HEK293 (cell line): ENCODE data around the gene UBR2.

ENCODE experiments used
- CTCF ChIA-PET: fragments of 350-600 bp; formaldehyde crosslinking; extraction: SDS; loops from one replicate; lab custom pipeline; 2021; ENCODE audit warnings: antibody characterized with exemption; lab: Yijun Ruan, JAX
- POLR2A ChIA-PET: fragments of 300-600 bp; formaldehyde crosslinking; extraction: SDS; loops from one replicate; lab custom pipeline; 2020; ENCODE audit warnings: antibody characterized with exemption, inconsistent platforms; lab: Yijun Ruan, JAX
- H3K27ac ChIP-seq: fragments of 200-500 bp; sonication (Bioruptor generic); 2 replicates; pipeline ENCODE4 v1.5.1; 2014; ENCODE audit warnings: low read depth, low read length, control low read depth, inconsistent platforms; ENCODE audit errors: extremely low read depth
- H3K36me3 ChIP-seq, 2 experiments: fragments of 200-500 bp in 1 of 2; sonication (Bioruptor generic) in 1 of 2; 1 replicate in 1 of 2; 2 replicates in 1 of 2; pipeline ENCODE4 v1.5.1; 2014 to 2017; ENCODE audit warnings: inconsistent platforms in 2 of 2, low read length in 2 of 2; ENCODE audit not compliant: control insufficient read depth in 2 of 2, insufficient read depth in 1 of 2
- H3K4me1 ChIP-seq: fragments of 200-500 bp; sonication (Bioruptor generic); 2 replicates; pipeline ENCODE4 v1.5.1; 2014; ENCODE audit warnings: mild to moderate bottlenecking, low read length, inconsistent platforms; ENCODE audit not compliant: control insufficient read depth, insufficient read depth
- H3K4me3 ChIP-seq: 2 replicates; pipeline ENCODE4 v1.5.1; 2011; ENCODE audit warnings: low read depth, mild to moderate bottlenecking, control low read depth, low read length, moderate library complexity
- H3K9me3 ChIP-seq: fragments of 200-500 bp; sonication (Bioruptor generic); 2 replicates; pipeline ENCODE4 v1.5.1; 2014; ENCODE audit warnings: low read depth, low read length, inconsistent platforms; ENCODE audit not compliant: control insufficient read depth, insufficient read depth
- GFI1B ChIP-seq: fragments of 450-650 bp; formaldehyde crosslinking; IDR thresholded peaks from 2 replicates; pipeline ENCODE4 v1.5.1; 2016; ENCODE audit warnings: missing biosample characterization, missing genetic modification characterization
- HOXD13 ChIP-seq: sonication (generic); formaldehyde crosslinking; IDR thresholded peaks from 2 replicates; pipeline ENCODE4 v1.8.0; 2022; ENCODE audit warnings: missing genetic modification reagents, borderline replicate concordance
- KLF10 ChIP-seq: fragments of 450-650 bp; IDR thresholded peaks from 2 replicates; pipeline ENCODE4 v1.5.1; 2018; ENCODE audit warnings: missing biosample characterization, mild to moderate bottlenecking, missing genetic modification characterization
- OSR2 ChIP-seq: fragments of 450-650 bp; formaldehyde crosslinking; IDR thresholded peaks from 2 replicates; pipeline ENCODE4 v1.5.1; 2016; ENCODE audit warnings: missing biosample characterization, missing genetic modification characterization
- PRDM1 ChIP-seq: fragments of 450-650 bp; formaldehyde crosslinking; IDR thresholded peaks from 2 replicates; pipeline ENCODE4; 2016; ENCODE audit warnings: missing biosample characterization, missing genetic modification characterization
- REPIN1 ChIP-seq: fragments of 450-650 bp; formaldehyde crosslinking; IDR thresholded peaks from 2 replicates; pipeline ENCODE4 v1.5.1; 2017; ENCODE audit warnings: missing biosample characterization, missing genetic modification characterization, low read depth
- SALL2 ChIP-seq: fragments of 450-650 bp; formaldehyde crosslinking; IDR thresholded peaks from 2 replicates; pipeline ENCODE4 v1.5.0; 2017; ENCODE audit warnings: missing biosample characterization, mild to moderate bottlenecking, missing genetic modification characterization, borderline replicate concordance
- ZBTB7A ChIP-seq: fragments of 450-650 bp; formaldehyde crosslinking; IDR thresholded peaks from 2 replicates; pipeline ENCODE4 v1.5.1; 2016; ENCODE audit warnings: low read depth, missing biosample characterization, missing genetic modification characterization
- ZFP37 ChIP-seq: fragments of 450-650 bp; formaldehyde crosslinking; IDR thresholded peaks from 2 replicates; pipeline ENCODE4 v1.5.1; 2016; ENCODE audit warnings: missing biosample characterization, missing genetic modification characterization
- ZFP69B ChIP-seq: fragments of 450-650 bp; formaldehyde crosslinking; IDR thresholded peaks from 2 replicates; pipeline ENCODE4 v1.5.1; 2016; ENCODE audit warnings: missing biosample characterization, missing genetic modification characterization
- ZNF138 ChIP-seq: fragments of 450-650 bp; formaldehyde crosslinking; IDR thresholded peaks from 2 replicates; pipeline ENCODE4 v1.5.1; 2016; ENCODE audit warnings: missing biosample characterization, missing genetic modification characterization, borderline replicate concordance
- ZNF140 ChIP-seq: fragments of 450-650 bp; formaldehyde crosslinking; IDR thresholded peaks from 2 replicates; pipeline ENCODE4 v1.5.1; 2016; ENCODE audit warnings: missing biosample characterization, missing genetic modification characterization
- ZNF146 ChIP-seq: fragments of 450-650 bp; formaldehyde crosslinking; IDR thresholded peaks from 2 replicates; pipeline ENCODE4 v1.5.1; 2016; ENCODE audit warnings: missing biosample characterization, missing genetic modification characterization
- ZNF155 ChIP-seq: fragments of 450-650 bp; formaldehyde crosslinking; IDR thresholded peaks from 2 replicates; pipeline ENCODE4 v1.5.1; 2016; ENCODE audit warnings: missing biosample characterization, missing genetic modification characterization
- ZNF2 ChIP-seq: fragments of 450-650 bp; formaldehyde crosslinking; IDR thresholded peaks from 2 replicates; pipeline ENCODE4 v1.5.1; 2016; ENCODE audit warnings: missing biosample characterization, missing genetic modification characterization
- ZNF350 ChIP-seq: fragments of 450-650 bp; formaldehyde crosslinking; IDR thresholded peaks from 2 replicates; pipeline ENCODE4 v1.5.0; 2017; ENCODE audit warnings: missing biosample characterization, mild to moderate bottlenecking, missing genetic modification characterization
- ZNF354C ChIP-seq: fragments of 450-650 bp; formaldehyde crosslinking; IDR thresholded peaks from 2 replicates; pipeline ENCODE4 v1.5.1; 2016; ENCODE audit warnings: missing biosample characterization, missing genetic modification characterization, low read depth, borderline replicate concordance
- ZNF426 ChIP-seq: fragments of 450-650 bp; formaldehyde crosslinking; IDR thresholded peaks from 2 replicates; pipeline ENCODE4 v1.5.1; 2017; ENCODE audit warnings: missing biosample characterization, missing genetic modification characterization, mild to moderate bottlenecking, inconsistent platforms, moderate library complexity
- ZNF501 ChIP-seq: fragments of 450-650 bp; formaldehyde crosslinking; IDR thresholded peaks from 2 replicates; pipeline ENCODE4 v1.5.1; 2016; ENCODE audit warnings: missing biosample characterization, missing genetic modification characterization
- ZNF658 ChIP-seq: fragments of 450-650 bp; formaldehyde crosslinking; IDR thresholded peaks from 2 replicates; pipeline ENCODE4; 2016; ENCODE audit warnings: missing biosample characterization, missing genetic modification characterization
- ZNF785 ChIP-seq: fragments of 450-650 bp; formaldehyde crosslinking; IDR thresholded peaks from 2 replicates; pipeline ENCODE4 v1.5.1; 2016; ENCODE audit warnings: missing biosample characterization, missing genetic modification characterization
- ZNF791 ChIP-seq: fragments of 450-650 bp; formaldehyde crosslinking; IDR thresholded peaks from 2 replicates; pipeline ENCODE4 v1.5.1; 2016; ENCODE audit warnings: missing biosample characterization, missing genetic modification characterization
- ZNF837 ChIP-seq: fragments of 450-650 bp; formaldehyde crosslinking; IDR thresholded peaks from 2 replicates; pipeline ENCODE4 v1.5.1; 2016; ENCODE audit warnings: missing biosample characterization, missing genetic modification characterization
- TF ChIP-seq, protein P1 (sequence below): fragments of 450-650 bp; formaldehyde crosslinking; IDR thresholded peaks from 2 replicates; pipeline ENCODE4 v1.5.1; 2016; ENCODE audit warnings: missing biosample characterization, missing genetic modification characterization
- TF ChIP-seq, protein P2 (sequence below): fragments of 450-650 bp; formaldehyde crosslinking; IDR thresholded peaks from 2 replicates; pipeline ENCODE4 v1.5.0; 2017; ENCODE audit warnings: missing biosample characterization, missing genetic modification characterization, borderline replicate concordance
- TF ChIP-seq, protein P3 (sequence below): fragments of 450-650 bp; formaldehyde crosslinking; IDR thresholded peaks from 2 replicates; pipeline ENCODE4 v1.5.1; 2017; ENCODE audit warnings: missing biosample characterization, missing genetic modification characterization
- TF ChIP-seq, protein P4 (sequence below): fragments of 450-650 bp; formaldehyde crosslinking; conservative IDR thresholded peaks from 2 replicates; pipeline ENCODE4 v1.5.1; 2016; ENCODE audit warnings: low read depth, missing biosample characterization, missing genetic modification characterization

UBR2 gene

DNA sequence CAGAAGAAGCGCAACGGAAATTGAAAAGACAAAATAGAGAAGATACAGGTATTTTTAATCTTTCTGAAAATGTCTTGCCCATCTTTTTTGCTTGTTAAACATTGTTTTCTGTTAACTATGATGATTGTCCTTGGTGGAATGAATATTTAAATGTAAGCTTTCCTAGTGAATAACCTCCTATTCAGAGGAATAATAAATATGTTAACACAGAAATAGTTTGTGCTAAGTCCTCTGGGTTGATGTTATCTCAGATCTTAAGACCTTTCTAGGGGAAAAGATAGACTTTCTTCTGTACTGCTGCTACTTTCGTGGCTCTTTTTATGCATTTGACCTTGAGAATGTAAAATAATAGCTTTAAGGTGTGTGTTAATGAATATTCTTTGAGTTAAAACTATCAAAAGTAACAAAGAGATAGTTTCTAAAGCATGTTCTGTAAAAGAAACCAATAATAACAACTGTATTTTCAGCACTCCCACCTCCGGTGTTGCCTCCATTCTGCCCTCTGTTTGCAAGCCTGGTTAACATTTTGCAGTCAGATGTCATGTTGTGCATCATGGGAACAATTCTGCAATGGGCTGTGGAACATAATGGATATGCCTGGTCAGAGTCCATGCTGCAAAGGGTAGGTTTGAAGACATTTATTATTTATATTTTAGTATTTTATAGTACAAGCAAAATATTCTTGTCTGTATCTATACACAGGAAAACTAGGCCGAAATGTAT lies 88.4 kb downstream of the UBR2 start:
- CTCF ChIA-PET = interaction anchor here (0.6 to 4.1 kb wide), 3 partner anchors 11 to 216 kb away, joined by 3 to 26 read pairs (median 4); no protein-coding TSS in a partner anchor
- Histone ChIP-seq H3K36me3 (peaks cover 65 to 72% of the 10 kb centered on the region in 2 experiments), H3K27ac (no peak overlapping the region), H3K4me3 (no peak overlapping the region), H3K4me1 (no peaks in the 10 kb centered on the region), H3K9me3 (no peaks in the 10 kb centered on the region)
- TF ChIP-seq ZBTB7A (tag by site-specific recombination) (no peak), HOXD13 (CRISPR knock-in tag) (no peak), GFI1B (no peak), ZNF837 (tag by site-specific recombination) (no peak), ZNF785 (tag by site-specific recombination) (no peak), OSR2 (tag by site-specific recombination) (no peak), ZNF2 (tag by site-specific recombination) (no peak), SALL2 (tag by site-specific recombination) (no peak), ZNF146 (tag by site-specific recombination) (no peak), ZNF354C (no peak), ZFP69B (tag by site-specific recombination) (no peak), ZNF140 (tag by site-specific recombination) (no peak), ZNF350 (tag by site-specific recombination) (no peak), ZNF426 (no peak), ZFP37 (tag by site-specific recombination) (no peak), REPIN1 (tag by site-specific recombination) (no peak), ZNF155 (tag by site-specific recombination) (no peak), KLF10 (tag by site-specific recombination) (no peak)
- TF ChIP-seq, protein P1, sequence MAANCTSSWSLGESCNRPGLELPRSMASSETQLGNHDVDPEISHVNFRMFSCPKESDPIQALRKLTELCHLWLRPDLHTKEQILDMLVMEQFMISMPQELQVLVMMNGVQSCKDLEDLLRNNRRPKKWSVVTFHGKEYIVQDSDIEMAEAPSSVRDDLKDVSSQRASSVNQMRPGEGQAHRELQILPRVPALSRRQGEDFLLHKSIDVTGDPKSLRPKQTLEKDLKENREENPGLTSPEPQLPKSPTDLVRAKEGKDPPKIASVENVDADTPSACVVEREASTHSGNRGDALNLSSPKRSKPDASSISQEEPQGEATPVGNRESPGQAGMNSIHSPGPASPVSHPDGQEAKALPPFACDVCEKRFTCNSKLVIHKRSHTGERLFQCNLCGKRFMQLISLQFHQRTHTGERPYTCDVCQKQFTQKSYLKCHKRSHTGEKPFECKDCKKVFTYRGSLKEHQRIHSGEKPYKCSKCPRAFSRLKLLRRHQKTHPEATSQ (tag by site-specific recombination) = no peak
- POLR2A ChIA-PET = no interaction called here

DNA sequence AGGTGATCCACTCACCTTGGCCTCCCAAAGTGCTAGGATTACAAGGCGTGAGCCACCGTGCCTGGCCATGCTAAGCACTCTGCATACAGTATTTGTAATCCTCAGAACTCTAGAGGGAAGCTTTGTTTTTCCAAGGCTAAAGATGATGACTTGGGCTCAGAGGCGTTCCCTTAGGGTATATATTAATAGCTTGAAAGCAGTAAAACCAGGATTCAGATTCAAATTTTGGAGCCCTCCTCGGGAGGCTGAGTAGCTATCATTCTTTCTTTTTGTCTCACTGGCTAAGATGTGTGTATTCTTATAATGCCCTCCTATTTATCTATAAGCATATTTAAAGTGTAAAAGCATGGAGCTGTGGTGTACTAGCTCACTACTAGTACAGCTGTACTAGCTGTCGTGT lies 90.0 kb downstream of the UBR2 start:
- Histone ChIP-seq H3K9me3 (no peaks in the 10 kb centered on the region), H3K4me3 (no peak overlapping the region), H3K27ac (no peak overlapping the region), H3K4me1 (no peaks in the 10 kb centered on the region), H3K36me3 (peaks cover 72 to 75% of the 10 kb centered on the region in 2 experiments)
- POLR2A ChIA-PET = no interaction called here
- CTCF ChIA-PET = interaction anchor here (0.5 to 4.1 kb wide), 6 partner anchors 9 to 681 kb away, joined by 3 to 26 read pairs (median 4); no protein-coding TSS in a partner anchor
- TF ChIP-seq ZNF138 = no peak
- TF ChIP-seq, protein P2, sequence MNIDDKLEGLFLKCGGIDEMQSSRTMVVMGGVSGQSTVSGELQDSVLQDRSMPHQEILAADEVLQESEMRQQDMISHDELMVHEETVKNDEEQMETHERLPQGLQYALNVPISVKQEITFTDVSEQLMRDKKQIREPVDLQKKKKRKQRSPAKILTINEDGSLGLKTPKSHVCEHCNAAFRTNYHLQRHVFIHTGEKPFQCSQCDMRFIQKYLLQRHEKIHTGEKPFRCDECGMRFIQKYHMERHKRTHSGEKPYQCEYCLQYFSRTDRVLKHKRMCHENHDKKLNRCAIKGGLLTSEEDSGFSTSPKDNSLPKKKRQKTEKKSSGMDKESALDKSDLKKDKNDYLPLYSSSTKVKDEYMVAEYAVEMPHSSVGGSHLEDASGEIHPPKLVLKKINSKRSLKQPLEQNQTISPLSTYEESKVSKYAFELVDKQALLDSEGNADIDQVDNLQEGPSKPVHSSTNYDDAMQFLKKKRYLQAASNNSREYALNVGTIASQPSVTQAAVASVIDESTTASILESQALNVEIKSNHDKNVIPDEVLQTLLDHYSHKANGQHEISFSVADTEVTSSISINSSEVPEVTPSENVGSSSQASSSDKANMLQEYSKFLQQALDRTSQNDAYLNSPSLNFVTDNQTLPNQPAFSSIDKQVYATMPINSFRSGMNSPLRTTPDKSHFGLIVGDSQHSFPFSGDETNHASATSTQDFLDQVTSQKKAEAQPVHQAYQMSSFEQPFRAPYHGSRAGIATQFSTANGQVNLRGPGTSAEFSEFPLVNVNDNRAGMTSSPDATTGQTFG (tag by site-specific recombination) = no peak
- no peak for TF ChIP-seq ZNF837 (tag by site-specific recombination)
- no peak for TF ChIP-seq ZNF658
- TF ChIP-seq, protein P3, sequence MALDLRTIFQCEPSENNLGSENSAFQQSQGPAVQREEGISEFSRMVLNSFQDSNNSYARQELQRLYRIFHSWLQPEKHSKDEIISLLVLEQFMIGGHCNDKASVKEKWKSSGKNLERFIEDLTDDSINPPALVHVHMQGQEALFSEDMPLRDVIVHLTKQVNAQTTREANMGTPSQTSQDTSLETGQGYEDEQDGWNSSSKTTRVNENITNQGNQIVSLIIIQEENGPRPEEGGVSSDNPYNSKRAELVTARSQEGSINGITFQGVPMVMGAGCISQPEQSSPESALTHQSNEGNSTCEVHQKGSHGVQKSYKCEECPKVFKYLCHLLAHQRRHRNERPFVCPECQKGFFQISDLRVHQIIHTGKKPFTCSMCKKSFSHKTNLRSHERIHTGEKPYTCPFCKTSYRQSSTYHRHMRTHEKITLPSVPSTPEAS (tag by site-specific recombination) = no peak
- no peak for TF ChIP-seq ZNF146 (tag by site-specific recombination)
- TF ChIP-seq ZNF501 (tag by site-specific recombination) = no peak
- TF ChIP-seq, protein P4, sequence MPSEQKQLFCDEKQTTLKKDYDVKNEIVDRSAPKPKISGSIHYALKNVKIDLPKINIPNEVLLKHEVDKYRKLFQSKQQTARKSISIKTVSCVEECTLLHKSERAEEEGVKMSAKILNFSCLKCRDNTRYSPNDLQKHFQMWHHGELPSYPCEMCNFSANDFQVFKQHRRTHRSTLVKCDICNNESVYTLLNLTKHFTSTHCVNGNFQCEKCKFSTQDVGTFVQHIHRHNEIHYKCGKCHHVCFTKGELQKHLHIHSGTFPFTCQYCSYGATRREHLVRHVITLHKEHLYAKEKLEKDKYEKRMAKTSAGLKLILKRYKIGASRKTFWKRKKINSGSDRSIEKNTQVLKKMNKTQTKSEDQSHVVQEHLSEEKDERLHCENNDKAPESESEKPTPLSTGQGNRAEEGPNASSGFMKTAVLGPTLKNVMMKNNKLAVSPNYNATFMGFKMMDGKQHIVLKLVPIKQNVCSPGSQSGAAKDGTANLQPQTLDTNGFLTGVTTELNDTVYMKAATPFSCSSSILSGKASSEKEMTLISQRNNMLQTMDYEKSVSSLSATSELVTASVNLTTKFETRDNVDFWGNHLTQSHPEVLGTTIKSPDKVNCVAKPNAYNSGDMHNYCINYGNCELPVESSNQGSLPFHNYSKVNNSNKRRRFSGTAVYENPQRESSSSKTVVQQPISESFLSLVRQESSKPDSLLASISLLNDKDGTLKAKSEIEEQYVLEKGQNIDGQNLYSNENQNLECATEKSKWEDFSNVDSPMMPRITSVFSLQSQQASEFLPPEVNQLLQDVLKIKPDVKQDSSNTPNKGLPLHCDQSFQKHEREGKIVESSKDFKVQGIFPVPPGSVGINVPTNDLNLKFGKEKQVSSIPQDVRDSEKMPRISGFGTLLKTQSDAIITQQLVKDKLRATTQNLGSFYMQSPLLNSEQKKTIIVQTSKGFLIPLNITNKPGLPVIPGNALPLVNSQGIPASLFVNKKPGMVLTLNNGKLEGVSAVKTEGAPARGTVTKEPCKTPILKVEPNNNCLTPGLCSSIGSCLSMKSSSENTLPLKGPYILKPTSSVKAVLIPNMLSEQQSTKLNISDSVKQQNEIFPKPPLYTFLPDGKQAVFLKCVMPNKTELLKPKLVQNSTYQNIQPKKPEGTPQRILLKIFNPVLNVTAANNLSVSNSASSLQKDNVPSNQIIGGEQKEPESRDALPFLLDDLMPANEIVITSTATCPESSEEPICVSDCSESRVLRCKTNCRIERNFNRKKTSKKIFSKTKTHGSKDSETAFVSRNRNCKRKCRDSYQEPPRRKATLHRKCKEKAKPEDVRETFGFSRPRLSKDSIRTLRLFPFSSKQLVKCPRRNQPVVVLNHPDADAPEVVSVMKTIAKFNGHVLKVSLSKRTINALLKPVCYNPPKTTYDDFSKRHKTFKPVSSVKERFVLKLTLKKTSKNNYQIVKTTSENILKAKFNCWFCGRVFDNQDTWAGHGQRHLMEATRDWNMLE = no peak
- TF ChIP-seq PRDM1 (tag by site-specific recombination) = no peak
- no peak for TF ChIP-seq ZNF791 (tag by site-specific recombination)
